ENCODE data around the gene PLEKHS1.
"Not testable (repeated sequence)": the region's sequence is repeated elsewhere in the genome, so short reads cannot be mapped to it uniquely, and the experiment has no call there.

The PLEKHS1 gene

DNA sequence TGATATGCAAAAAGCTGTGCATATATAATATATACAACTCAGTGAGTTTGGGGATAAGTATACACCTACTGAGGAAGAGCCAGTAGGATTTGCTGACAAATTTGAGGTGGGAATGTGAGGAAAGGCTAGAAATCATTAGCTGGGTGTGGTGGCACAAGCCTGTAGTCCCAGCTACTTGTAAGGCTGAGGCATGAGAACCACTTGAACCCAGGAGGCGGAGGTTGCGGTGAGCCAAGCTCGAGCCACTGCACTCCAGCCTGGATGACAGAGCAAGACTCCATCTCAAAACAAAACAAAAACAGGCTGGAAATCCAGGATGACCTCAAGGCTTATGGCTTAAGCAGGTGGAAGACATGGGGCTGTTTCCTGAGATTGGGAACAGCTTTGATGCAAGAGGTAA, 10.6 kb upstream of the PLEKHS1 start:
- DNase-seq (ENCODE audit: low read depth in 2 of 2), result no peak

DNA sequence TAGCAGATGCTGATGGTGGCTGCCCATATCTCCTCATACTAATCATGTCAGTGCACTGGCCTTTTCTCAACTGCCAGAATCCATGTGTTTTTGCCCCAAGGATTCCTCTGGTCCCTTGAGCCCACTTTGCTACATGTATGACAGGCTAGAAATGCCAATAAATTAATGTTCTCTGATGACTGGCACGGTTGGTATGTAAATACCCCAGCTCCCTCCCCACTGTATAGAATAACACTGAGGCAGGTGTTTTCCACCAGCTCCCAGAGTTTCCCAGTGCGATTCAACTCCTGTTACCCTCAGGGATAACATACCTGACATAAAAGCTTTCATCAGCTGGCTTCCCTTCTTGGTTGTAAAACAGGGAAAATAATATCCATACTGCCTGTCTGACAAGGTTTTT, 9.0 kb upstream of the PLEKHS1 start:
- DNase-seq (ENCODE audit: low read depth in 2 of 2), result no peak

- no peak for DNase-seq (ENCODE audit: low read depth in 2 of 2)
These were observed 7.9 kb upstream of the PLEKHS1 start for GRCh38 chr10:113743594-113743993.

GRCh38 chr10:113745374-113745773, 6.1 kb upstream of the PLEKHS1 start:
- DNase-seq (ENCODE audit: low read depth in 2 of 2), result no peak

DNA sequence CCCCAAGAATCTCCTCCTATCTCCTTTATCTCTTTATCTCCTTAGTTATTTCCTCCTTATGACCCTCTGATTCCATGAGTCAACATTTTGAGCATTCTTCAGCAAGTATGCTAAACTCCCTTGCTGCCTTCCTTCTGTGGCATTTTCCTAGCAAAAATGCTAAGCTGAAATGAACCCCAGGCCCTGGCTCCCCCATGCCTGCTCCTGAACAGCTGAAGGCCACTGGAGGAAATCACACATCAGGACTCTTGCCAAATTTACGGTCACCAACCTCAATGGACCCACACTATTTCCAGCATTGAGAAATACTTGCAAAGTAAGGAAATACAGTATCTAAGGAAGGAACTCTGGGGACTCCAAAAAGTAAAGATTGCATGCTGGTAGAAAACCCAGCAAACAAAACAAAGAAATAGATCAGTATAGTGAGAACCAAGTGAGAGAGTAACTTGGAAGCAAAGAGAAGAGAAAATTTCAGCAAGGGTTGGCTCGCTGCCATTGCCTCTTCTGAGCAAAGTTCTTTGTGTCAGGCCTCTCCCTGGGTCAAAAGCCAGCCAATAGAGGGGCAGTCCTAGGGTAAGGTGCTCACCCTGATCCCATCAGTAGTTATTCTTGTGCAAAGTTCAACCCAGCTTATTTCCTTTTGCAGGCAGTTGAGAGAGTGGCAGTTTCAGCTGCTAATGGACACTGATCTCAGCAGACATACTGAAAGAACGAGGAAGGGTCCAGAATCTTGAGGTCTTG, 5.1 kb upstream of the PLEKHS1 start:
- no peak for DNase-seq (ENCODE audit: low read depth in 2 of 2)

GRCh38 chr10:113752553-113752952, 1.1 kb downstream of the PLEKHS1 start:
- no peak for DNase-seq (ENCODE audit: low read depth in 2 of 2)

DNA sequence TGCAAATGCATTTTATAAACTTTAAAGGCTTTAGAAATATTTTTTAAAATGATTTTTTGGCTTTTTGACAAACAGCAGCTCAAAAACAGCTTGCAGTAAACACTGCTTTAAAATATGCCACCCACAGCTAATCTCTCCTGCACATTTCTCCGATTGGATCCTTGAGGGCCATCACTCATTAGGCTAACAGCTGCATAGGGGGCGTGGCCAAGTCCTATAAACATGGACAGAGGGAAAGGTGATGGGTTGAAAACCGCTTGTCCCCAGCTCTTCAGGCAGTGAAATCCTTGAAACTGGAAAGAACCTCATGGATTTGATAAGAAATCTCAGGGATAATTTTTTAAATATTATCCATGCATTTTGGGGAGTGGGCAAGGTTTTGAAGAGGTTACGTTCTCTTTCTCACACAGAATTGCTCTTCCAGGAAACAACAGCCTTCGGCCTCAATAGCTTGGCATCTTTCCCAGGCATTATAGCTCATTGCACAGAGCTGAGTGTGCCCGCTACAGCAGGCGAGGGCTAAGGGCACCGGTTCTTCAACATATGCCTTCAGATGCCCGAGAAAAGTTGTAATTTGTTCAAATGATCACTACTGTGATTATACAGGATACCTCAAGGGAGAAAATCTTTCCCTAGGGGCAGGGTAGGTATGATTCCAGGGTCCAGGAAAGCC, 1.7 kb downstream of the PLEKHS1 start:
- no peak for DNase-seq (ENCODE audit: low read depth in 2 of 2)

DNA sequence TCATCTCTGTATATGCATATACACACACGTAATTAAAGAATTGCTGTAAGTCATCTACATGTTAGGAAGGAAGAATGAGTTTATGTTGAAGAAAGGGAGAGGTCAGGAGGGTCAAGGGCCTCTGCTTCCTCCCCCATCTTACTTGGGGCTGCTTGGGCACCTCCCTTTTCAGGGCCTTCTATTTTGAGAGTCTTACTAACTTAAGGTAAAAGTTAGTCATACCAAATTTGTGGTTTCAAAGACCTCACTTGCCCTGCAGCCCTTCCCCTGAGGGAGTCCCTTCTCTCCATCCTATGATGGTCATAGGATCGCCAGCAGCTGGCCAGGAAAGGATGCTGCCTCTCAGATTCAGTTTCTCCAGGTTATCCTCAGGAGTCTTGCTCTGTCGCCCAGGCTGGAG, 2.6 kb downstream of the PLEKHS1 start:
- DNase-seq (ENCODE audit: low read depth in 2 of 2), result no peak

- no peak for DNase-seq (ENCODE audit: low read depth in 2 of 2)
These were observed 3.3 kb downstream of the PLEKHS1 start for GRCh38 chr10:113754768-113755167.

DNA sequence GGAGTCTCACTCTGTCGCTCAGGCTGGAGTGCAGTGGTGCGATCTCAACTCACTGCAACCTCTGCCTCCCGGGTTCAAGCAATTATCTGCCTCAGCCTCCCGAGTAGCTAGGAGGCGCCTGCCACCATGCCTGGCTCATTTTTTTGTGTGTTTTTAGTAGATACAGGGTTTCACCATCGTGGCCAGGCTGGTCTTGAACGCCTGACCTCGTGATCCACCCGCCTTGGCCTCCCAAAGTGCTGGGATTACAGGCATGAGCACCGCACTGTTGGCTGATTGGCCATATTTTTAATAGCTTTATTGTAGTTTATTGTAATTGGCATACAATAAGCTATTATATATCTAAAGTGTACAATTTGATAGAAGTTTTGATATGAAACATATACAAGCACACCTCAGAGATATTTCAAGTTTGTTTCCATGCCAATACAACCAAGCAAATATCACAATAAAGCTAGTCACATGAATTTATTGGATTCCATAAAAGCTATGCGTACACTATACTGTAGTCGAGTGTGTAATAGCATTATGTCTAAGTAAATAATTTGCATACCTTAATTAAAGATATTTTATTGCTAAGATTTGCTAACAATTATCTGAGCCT, 5.6 kb downstream of the PLEKHS1 start:
- DNase-seq (ENCODE audit: low read depth in 2 of 2), result no peak

GRCh38 chr10:113762083-113762482, 10.6 kb downstream of the PLEKHS1 start:
- no peak for DNase-seq (ENCODE audit: low read depth in 2 of 2)

DNA sequence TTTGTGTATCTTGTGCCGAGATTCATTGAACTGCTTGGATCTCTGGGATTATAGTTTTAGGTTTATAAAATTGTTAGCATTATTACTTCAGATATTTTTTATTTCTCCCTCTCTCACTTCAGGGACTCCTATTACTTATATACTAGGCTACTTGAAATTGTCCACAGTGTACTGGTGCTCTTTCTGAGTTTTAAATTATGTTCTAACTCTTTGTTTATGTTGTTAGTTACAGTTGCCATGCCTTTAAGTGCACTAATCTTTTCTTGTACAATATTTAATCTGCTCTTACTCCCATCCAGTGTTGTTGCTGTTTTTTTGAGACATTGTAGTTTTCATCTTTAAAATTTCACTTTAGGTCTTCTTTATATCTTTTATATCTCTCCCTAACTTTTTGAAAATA, 13.1 kb downstream of the PLEKHS1 start:
- no peak for DNase-seq (ENCODE audit: low read depth in 2 of 2)

GRCh38 chr10:113765910-113766309, 14.4 kb downstream of the PLEKHS1 start:
- no peak for DNase-seq (ENCODE audit: low read depth in 2 of 2)

DNA sequence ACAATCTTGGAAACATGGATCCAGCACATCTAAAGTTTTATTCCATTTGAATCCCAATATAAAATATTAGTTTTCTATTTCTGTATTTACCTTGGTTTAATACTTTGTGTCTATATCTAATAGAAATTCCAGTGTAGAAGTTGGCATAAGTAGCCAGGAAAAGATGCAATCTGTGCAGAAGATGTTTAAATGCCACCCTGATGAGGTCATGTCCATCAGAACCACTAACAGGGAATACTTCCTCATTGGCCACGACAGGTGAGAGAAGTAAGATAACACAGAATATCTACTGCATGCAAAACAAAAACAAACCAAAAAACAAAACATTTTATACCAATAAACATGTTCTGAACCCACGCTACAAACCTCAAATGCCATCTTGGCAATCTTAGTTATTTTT, 15.7 kb downstream of the PLEKHS1 start:
- DNase-seq (ENCODE audit: low read depth in 2 of 2), result no peak

- no peak for DNase-seq (ENCODE audit: low read depth in 2 of 2)
These were observed 18.9 kb downstream of the PLEKHS1 start for GRCh38 chr10:113770346-113770745.

DNA sequence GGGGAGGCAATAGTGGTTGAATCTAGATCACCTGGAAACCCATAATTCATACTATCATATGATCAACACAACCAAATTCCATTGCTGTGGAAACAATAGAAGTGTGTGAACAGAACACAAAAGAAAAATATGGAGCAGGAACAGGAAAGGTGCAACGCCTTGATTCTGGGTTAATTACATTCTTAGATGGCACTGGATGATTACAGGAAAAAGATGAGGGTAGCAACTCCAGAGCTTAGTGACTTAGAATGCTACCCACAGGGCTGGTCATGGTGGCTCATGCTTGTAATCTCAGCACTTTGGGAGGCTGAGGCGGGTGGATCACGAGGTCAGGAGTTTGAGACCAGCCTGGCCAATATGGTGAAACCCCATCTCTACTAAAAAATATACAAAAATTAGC, 19.6 kb downstream of the PLEKHS1 start:
- not testable (repeated sequence) for DNase-seq (ENCODE audit: low read depth in 2 of 2)

- no peak for DNase-seq (ENCODE audit: low read depth in 2 of 2)
These were observed 24.3 kb downstream of the PLEKHS1 start for GRCh38 chr10:113775686-113776294.

DNA sequence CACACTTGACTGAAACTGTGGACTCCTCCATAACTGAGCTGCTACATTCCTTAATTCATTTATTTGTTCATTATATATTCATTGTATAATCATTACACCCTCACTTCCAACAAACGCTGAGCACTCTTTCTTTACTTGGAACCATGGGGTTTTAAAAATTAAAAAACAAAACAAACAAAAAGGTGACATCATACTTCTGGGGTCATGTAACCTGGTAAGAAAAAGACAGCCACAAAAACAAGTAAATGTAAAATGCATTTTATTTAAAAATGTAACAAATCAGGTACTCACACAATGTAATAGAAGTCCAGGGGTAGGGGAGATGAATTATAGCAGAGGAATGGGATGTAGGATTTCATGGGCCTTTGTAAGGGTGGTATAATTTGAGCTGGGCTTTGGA, 25.1 kb downstream of the PLEKHS1 start:
- no peak for DNase-seq (ENCODE audit: low read depth in 2 of 2)

DNA sequence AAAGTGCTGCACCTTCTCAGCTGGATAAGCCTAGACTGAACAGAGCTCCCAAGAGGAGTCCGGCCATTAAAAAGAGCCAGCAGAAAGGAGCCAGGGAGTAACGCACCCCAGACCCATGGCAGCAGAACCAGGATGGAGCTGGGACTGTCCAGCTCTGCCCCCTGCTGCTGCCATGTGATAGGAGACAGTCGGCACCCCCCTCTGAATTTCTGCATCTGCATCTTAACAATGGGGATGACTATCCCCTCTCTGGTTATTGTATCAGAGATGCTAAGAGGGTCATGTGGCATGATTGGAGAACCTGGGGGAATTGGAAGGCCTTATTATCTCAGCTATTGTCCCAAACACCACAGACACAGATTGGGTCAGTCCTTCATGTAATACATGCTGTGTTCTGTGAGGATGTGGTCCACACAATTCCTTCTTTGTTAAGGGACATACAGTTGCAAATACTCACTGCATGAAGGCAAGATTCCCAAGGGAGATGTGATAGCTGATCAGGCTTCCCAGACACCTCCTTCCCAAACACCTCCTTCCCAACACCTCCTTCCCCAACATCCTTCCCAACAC, 29.3 kb downstream of the PLEKHS1 start:
- no peak for DNase-seq (ENCODE audit: low read depth in 2 of 2)

- DNase-seq (ENCODE audit: low read depth in 2 of 2), result no peak
These were observed 30.9 kb downstream of the PLEKHS1 start for GRCh38 chr10:113782367-113782766.

- DNase-seq (ENCODE audit: low read depth in 2 of 2), result no peak
These were observed 31.7 kb downstream of the PLEKHS1 start for GRCh38 chr10:113782986-113783704.

DNA sequence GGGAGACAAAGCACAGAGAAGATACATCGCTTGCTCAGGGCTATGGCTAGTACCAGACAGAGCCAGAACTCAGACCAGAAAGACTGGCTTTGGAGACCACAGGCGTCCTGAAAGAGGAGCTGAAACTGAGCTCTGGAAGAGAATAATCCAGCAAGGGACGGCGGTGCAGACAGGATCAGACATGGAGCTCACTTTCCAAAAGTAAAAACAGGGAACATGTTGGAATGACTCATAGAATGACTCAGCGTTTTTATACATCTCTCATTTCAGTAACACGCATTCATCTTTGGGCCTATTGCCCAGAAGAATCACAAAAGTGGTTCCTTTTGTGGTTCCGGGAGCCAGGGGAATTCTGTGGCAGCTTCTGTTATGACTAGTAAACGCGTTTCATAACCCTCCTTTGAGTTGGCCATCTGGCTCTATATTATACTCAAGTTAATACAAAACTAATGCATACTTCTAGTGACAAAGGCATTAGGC, 37.2 kb downstream of the PLEKHS1 start:
- DNase-seq (ENCODE audit: low read depth in 2 of 2), result no peak

Data from stimulated activated CD8-positive, alpha-beta memory T cell treated with anti-CD3 and anti-CD28 coated beads, Interleukin-15, amount 100 ng/mL, for 48 hours (primary cell).